H1 (cell line): Measurements from ENCODE around the gene THPO.

Experiments
- CREB1 ChIP-seq: IDR thresholded peaks from 2 replicates; pipeline ENCODE4 v1.6.1; 2012; ENCODE audit warnings: inconsistent platforms
- EP300 ChIP-seq, 2 experiments: IDR thresholded peaks; 1 replicate in 1 of 2; 2 replicates in 1 of 2; pipeline ENCODE4 v1.6.1; 2011 to 2012; ENCODE audit warnings: low read depth in 2 of 2, low read length in 2 of 2, mild to moderate bottlenecking in 2 of 2, borderline replicate concordance in 1 of 2, inconsistent platforms in 1 of 2, moderate library complexity in 1 of 2
- EZH2 ChIP-seq: fragments of 200-600 bp; sonication (generic); IDR thresholded peaks from 2 replicates; pipeline ENCODE4 v1.7.1; 2012; ENCODE audit warnings: low read depth, mild to moderate bottlenecking, moderate library complexity, low read length, inconsistent platforms; ENCODE audit not compliant: severe bottlenecking
- POLR2AphosphoS5 ChIP-seq: IDR thresholded peaks from 2 replicates; pipeline ENCODE4 v1.6.1; 2011; ENCODE audit warnings: low read depth, low read length
- TAF1 ChIP-seq: IDR thresholded peaks from 2 replicates; pipeline ENCODE4 v1.6.1; 2011; ENCODE audit warnings: mild to moderate bottlenecking, low read depth, low read length
- ZNF274 ChIP-seq: IDR thresholded peaks from 2 replicates; pipeline ENCODE4 v1.7.0; 2012; ENCODE audit warnings: low read length, borderline replicate concordance; ENCODE audit errors: extremely low read depth
- TF ChIP-seq, protein P1 (sequence below): IDR thresholded peaks from 2 replicates; pipeline ENCODE4 v1.6.1; 2012; ENCODE audit warnings: inconsistent platforms

DNA sequence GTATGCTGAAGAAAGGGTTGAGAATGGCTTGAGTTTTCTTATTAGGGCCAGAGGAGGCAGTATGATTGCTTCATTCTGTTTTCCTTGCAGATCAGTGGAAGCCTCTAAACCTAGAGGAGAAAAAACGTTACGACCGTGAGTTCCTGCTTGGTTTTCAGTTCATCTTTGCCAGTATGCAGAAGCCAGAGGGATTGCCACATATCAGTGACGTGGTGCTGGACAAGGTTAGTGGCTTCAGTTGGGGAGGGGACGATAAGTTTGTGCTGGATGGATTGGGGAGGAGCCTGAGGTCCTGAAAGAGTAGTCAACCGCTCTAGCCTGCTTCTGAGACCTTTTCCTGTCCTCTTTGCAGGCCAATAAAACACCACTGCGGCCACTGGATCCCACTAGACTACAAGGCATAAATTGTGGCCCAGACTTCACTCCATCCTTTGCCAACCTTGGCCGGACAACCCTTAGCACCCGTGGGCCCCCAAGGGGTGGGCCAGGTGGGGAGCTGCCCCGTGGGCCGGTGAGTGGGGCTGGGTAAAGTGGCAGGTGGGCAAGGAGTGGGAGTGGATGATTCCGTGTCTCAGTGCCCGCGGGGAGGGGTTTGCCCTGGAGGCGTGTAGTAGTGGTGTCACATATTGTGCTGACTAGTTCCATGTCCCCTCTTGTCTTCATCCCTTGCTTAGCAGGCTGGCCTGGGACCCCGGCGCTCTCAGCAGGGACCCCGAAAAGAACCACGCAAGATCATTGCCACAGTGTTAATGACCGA is 55.1 kb downstream of the THPO start:
- TF ChIP-seq, protein P1, sequence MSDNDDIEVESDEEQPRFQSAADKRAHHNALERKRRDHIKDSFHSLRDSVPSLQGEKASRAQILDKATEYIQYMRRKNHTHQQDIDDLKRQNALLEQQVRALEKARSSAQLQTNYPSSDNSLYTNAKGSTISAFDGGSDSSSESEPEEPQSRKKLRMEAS = no peak
- no peak for TF ChIP-seq TAF1
- TF ChIP-seq POLR2AphosphoS5 = no peak
- TF ChIP-seq CREB1 = no peak
- TF ChIP-seq EZH2 = no peak
- no peak for TF ChIP-seq ZNF274
- TF ChIP-seq EP300 (IDR thresholded peaks at IDR 0.05; ENCODE audit: borderline replicate concordance in 1 of 2, low read depth in 2 of 2, low read length in 2 of 2) = no peak
